WTC11 (cell line): ENCODE results near the gene VSIG1.

ENCODE experiments used
- ELF4 ChIP-seq: sonication (generic); formaldehyde crosslinking; IDR thresholded peaks from 2 replicates; pipeline ENCODE4 v1.8.1; 2022; ENCODE audit warnings: low read depth, mild to moderate bottlenecking, moderate library complexity, missing genetic modification reagents
- RELA ChIP-seq: sonication (generic); formaldehyde crosslinking; IDR thresholded peaks from 2 replicates; pipeline ENCODE4 v1.8.1; 2022; ENCODE audit warnings: missing genetic modification reagents, mild to moderate bottlenecking, borderline replicate concordance
- ZBTB21 ChIP-seq: sonication (generic); formaldehyde crosslinking; IDR thresholded peaks from 2 replicates; pipeline ENCODE4 v1.8.1; 2023; ENCODE audit warnings: mild to moderate bottlenecking, missing genetic modification reagents, borderline replicate concordance
- TF ChIP-seq, protein P1 (sequence below): sonication (generic); formaldehyde crosslinking; IDR thresholded peaks from 2 replicates; pipeline ENCODE4 v1.8.1; 2022; ENCODE audit warnings: missing genetic modification reagents, borderline replicate concordance
- TF ChIP-seq, protein P2 (sequence below): sonication (generic); formaldehyde crosslinking; IDR thresholded peaks from 2 replicates; pipeline ENCODE4 v1.8.0; 2022; ENCODE audit warnings: mild to moderate bottlenecking, missing genetic modification reagents
- TF ChIP-seq, protein P3 (sequence below): sonication (generic); formaldehyde crosslinking; IDR thresholded peaks from 2 replicates; pipeline ENCODE4 v1.8.1; 2022; ENCODE audit warnings: low read depth, mild to moderate bottlenecking, moderate library complexity, missing genetic modification reagents, borderline replicate concordance
- TF ChIP-seq, protein P4 (sequence below): fragments of 200-600 bp; IDR thresholded peaks from 2 replicates; pipeline ENCODE4 v1.8.0; 2022; ENCODE audit warnings: antibody characterized with exemption
- TF ChIP-seq, protein P5 (sequence below): sonication (generic); formaldehyde crosslinking; IDR thresholded peaks from 2 replicates; pipeline ENCODE4 v1.8.1; 2023; ENCODE audit warnings: mild to moderate bottlenecking, missing genetic modification reagents, moderate library complexity
- TF ChIP-seq, protein P6 (sequence below): sonication (generic); formaldehyde crosslinking; IDR thresholded peaks from 2 replicates; pipeline ENCODE4 v1.8.0; 2022; ENCODE audit warnings: mild to moderate bottlenecking, missing genetic modification reagents

DNA sequence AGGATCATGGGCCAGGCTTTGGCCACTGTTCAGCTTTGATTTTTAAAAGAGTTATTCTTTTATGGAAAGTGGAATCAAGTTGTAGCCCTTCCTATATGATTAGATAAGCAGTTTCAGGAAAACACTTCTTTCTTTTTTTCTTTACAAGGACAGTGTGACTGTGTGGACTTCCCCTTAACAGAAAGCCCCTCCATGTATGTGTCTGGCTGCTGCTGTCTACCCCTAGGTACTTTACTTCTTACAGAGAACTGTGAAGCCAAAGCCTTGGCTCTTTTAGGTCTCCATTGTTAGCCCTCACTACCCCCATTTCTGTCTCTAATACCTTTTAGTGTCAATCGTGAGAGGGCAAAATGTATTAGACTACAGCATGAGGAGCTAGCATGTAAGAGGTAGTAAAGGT is 19.1 kb downstream of the VSIG1 start:
- TF ChIP-seq, protein P1, sequence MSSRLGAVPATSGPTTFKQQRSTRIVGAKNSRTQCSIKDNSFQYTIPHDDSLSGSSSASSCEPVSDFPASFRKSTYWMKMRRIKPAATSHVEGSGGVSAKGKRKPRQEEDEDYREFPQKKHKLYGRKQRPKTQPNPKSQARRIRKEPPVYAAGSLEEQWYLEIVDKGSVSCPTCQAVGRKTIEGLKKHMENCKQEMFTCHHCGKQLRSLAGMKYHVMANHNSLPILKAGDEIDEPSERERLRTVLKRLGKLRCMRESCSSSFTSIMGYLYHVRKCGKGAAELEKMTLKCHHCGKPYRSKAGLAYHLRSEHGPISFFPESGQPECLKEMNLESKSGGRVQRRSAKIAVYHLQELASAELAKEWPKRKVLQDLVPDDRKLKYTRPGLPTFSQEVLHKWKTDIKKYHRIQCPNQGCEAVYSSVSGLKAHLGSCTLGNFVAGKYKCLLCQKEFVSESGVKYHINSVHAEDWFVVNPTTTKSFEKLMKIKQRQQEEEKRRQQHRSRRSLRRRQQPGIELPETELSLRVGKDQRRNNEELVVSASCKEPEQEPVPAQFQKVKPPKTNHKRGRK (CRISPR knock-in tag): no peak
- TF ChIP-seq, protein P2, sequence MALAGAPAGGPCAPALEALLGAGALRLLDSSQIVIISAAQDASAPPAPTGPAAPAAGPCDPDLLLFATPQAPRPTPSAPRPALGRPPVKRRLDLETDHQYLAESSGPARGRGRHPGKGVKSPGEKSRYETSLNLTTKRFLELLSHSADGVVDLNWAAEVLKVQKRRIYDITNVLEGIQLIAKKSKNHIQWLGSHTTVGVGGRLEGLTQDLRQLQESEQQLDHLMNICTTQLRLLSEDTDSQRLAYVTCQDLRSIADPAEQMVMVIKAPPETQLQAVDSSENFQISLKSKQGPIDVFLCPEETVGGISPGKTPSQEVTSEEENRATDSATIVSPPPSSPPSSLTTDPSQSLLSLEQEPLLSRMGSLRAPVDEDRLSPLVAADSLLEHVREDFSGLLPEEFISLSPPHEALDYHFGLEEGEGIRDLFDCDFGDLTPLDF: no peak
- TF ChIP-seq, protein P3, sequence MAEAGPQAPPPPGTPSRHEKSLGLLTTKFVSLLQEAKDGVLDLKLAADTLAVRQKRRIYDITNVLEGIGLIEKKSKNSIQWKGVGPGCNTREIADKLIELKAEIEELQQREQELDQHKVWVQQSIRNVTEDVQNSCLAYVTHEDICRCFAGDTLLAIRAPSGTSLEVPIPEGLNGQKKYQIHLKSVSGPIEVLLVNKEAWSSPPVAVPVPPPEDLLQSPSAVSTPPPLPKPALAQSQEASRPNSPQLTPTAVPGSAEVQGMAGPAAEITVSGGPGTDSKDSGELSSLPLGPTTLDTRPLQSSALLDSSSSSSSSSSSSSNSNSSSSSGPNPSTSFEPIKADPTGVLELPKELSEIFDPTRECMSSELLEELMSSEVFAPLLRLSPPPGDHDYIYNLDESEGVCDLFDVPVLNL (CRISPR knock-in tag): no peak
- TF ChIP-seq ELF4 (CRISPR knock-in tag) (no peak), RELA (no peak), ZBTB21 (CRISPR knock-in tag) (no peak)
- TF ChIP-seq, protein P4, sequence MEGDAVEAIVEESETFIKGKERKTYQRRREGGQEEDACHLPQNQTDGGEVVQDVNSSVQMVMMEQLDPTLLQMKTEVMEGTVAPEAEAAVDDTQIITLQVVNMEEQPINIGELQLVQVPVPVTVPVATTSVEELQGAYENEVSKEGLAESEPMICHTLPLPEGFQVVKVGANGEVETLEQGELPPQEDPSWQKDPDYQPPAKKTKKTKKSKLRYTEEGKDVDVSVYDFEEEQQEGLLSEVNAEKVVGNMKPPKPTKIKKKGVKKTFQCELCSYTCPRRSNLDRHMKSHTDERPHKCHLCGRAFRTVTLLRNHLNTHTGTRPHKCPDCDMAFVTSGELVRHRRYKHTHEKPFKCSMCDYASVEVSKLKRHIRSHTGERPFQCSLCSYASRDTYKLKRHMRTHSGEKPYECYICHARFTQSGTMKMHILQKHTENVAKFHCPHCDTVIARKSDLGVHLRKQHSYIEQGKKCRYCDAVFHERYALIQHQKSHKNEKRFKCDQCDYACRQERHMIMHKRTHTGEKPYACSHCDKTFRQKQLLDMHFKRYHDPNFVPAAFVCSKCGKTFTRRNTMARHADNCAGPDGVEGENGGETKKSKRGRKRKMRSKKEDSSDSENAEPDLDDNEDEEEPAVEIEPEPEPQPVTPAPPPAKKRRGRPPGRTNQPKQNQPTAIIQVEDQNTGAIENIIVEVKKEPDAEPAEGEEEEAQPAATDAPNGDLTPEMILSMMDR: no peak
- TF ChIP-seq, protein P5, sequence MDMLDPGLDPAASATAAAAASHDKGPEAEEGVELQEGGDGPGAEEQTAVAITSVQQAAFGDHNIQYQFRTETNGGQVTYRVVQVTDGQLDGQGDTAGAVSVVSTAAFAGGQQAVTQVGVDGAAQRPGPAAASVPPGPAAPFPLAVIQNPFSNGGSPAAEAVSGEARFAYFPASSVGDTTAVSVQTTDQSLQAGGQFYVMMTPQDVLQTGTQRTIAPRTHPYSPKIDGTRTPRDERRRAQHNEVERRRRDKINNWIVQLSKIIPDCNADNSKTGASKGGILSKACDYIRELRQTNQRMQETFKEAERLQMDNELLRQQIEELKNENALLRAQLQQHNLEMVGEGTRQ (CRISPR knock-in tag): no peak
- TF ChIP-seq, protein P6, sequence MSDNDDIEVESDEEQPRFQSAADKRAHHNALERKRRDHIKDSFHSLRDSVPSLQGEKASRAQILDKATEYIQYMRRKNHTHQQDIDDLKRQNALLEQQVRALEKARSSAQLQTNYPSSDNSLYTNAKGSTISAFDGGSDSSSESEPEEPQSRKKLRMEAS: no peak
